Measurements from ENCODE around the gene NR2C2. TPM values are rescaled to one million over a fixed set of nuclear protein-coding genes. Genes with fewer than 3 reads are reported as not detected.

Gene NR2C2
- total and polyA plus RNA-seq, 10 of the 15 experiments (the other 5 are each of a cell fraction or from before 2014, with no cell fraction given) = 2.7 to 30.3 (median 18.3) TPM

GRCh38 chr3:15050405-15051092 lies 103.2 kb downstream of the NR2C2 start (continued):
- TF ChIP-seq CEBPZ (IDR thresholded peaks at IDR 0.05; ENCODE audit: low read depth, low read length) (no peak), CBFB (IDR thresholded peaks at IDR 0.05; ENCODE audit: low read depth) (no peak), POU2F2 (IDR thresholded peaks at IDR 0.05; ENCODE audit: borderline replicate concordance, low read depth, low read length) (no peak), ZNF687 (IDR thresholded peaks at IDR 0.05) (no peak), NRF1 (conservative IDR thresholded peaks at IDR 0.05; ENCODE audit: low read depth, low read length) (no peak), HDGF (IDR thresholded peaks at IDR 0.05) (peak; percentile 54; the same call in 1 of the 2 replicates), HDAC2 (IDR thresholded peaks at IDR 0.05) (no peak), NBN (IDR thresholded peaks at IDR 0.05) (no peak), DPF2 (IDR thresholded peaks at IDR 0.05) (peak; percentile 93), PRDM15 (CRISPR knock-in tag; IDR thresholded peaks at IDR 0.05) (no peak), TCF3 (IDR thresholded peaks at IDR 0.05; ENCODE audit: borderline replicate concordance, insufficient read depth, low read depth, low read length) (peak; percentile 74; the same call in 1 of the 2 replicates), BRCA1 (IDR thresholded peaks at IDR 0.05; ENCODE audit: low read depth, low read length) (no peak), CHD2 (IDR thresholded peaks at IDR 0.05; ENCODE audit: borderline replicate concordance, low read depth, low read length) (peak; percentile 48; the same call in 1 of the 2 replicates), SIX5 (IDR thresholded peaks at IDR 0.05; ENCODE audit: low read depth, low read length, severe bottlenecking) (no peak), RBBP5 (conservative IDR thresholded peaks at IDR 0.05) (no peak), CHD4 (IDR thresholded peaks at IDR 0.05) (no peak), ZNF622 (IDR thresholded peaks at IDR 0.05) (no peak), SIN3A (IDR thresholded peaks at IDR 0.05; ENCODE audit: low read depth, low read length) (no peak), IKZF1 (conservative IDR thresholded peaks at IDR 0.05) (peak; percentile 75)
